LNCAP (cell line): ENCODE data around the gene MAP3K1.

Experiments used
- CTCF ChIP-seq: fragments of 450-650 bp; IDR thresholded peaks from 2 replicates; pipeline ENCODE4 v1.5.1; 2017; ENCODE audit warnings: mild to moderate bottlenecking

The MAP3K1 gene

GRCh38 chr5:56851258-56851941, 36.1 kb downstream of the MAP3K1 start:
- no peak for TF ChIP-seq CTCF

- no peak for TF ChIP-seq CTCF
These were observed 37.1 kb downstream of the MAP3K1 start for GRCh38 chr5:56852228-56853000.

GRCh38 chr5:56853698-56854097, 38.3 kb downstream of the MAP3K1 start:
- no peak for TF ChIP-seq CTCF

- no peak for TF ChIP-seq CTCF
These were observed 39.6 kb downstream of the MAP3K1 start for GRCh38 chr5:56854920-56855319.

GRCh38 chr5:56856541-56857178, 41.3 kb downstream of the MAP3K1 start:
- peak; percentile 21; the same call in 1 of the 2 replicates for TF ChIP-seq CTCF

GRCh38 chr5:56858777-56859442, 43.6 kb downstream of the MAP3K1 start:
- TF ChIP-seq CTCF, result no peak

GRCh38 chr5:56861893-56862485, 46.6 kb downstream of the MAP3K1 start:
- TF ChIP-seq CTCF, result no peak
